Measurements from ENCODE around the gene MAD1L1. TPM values are rescaled to one million over a fixed set of nuclear protein-coding genes. Genes with fewer than 3 reads are reported as not detected.

Gene MAD1L1
- total RNA-seq, 1 donor from 2014 or later, result 57.6 TPM

DNA sequence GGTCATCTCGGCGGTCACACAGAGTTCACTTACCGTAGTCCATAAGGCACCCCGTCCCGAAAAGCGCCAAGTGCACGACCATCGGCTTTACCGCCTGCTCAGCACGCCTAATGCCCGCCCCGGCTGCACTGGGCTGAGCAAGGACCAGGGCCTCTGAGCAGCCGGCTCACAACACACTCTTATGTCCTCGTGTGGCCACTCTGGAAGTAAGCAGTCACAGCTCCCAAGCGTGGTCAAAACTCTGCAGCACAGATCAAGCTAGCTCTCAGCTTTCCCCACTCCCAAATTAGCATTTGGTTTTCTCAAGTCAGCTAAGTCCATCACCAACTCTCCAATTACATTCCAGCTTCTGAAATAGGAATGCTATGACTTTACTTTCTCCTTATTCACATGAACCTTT, 57.7 kb downstream of the MAD1L1 start:
- DNase-seq, result no peak
- Mint-ChIP-seq H3K36me3 (ENCODE audit: unreplicated experiment) (peaks cover 5% of the 10 kb centered on the region), H3K27ac (ENCODE audit: unreplicated experiment) (no peak overlapping the region)

GRCh38 chr7:2173189-2173827, 59.4 kb downstream of the MAD1L1 start:
- TF ChIP-seq, protein P1, sequence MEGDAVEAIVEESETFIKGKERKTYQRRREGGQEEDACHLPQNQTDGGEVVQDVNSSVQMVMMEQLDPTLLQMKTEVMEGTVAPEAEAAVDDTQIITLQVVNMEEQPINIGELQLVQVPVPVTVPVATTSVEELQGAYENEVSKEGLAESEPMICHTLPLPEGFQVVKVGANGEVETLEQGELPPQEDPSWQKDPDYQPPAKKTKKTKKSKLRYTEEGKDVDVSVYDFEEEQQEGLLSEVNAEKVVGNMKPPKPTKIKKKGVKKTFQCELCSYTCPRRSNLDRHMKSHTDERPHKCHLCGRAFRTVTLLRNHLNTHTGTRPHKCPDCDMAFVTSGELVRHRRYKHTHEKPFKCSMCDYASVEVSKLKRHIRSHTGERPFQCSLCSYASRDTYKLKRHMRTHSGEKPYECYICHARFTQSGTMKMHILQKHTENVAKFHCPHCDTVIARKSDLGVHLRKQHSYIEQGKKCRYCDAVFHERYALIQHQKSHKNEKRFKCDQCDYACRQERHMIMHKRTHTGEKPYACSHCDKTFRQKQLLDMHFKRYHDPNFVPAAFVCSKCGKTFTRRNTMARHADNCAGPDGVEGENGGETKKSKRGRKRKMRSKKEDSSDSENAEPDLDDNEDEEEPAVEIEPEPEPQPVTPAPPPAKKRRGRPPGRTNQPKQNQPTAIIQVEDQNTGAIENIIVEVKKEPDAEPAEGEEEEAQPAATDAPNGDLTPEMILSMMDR (IDR thresholded peaks at IDR 0.05; ENCODE audit: partially characterized antibody, unreplicated experiment), result no peak
- peaks cover 12% of the 10 kb centered on the region for H3K27me3 Mint-ChIP-seq (ENCODE audit: unreplicated experiment)
- H3K4me3 Mint-ChIP-seq (ENCODE audit: unreplicated experiment), result no peak overlapping the region
- H3K27ac Mint-ChIP-seq (ENCODE audit: unreplicated experiment), result peak overlapping the region; percentile 13
- peaks cover 5% of the 10 kb centered on the region for H3K36me3 Mint-ChIP-seq (ENCODE audit: unreplicated experiment)
- peaks cover 19% of the 10 kb centered on the region for H3K4me1 Mint-ChIP-seq (ENCODE audit: low read depth, unreplicated experiment)
- peaks cover 12% of the 10 kb centered on the region for H3K9me3 Mint-ChIP-seq (ENCODE audit: unreplicated experiment)
- no peak for DNase-seq

More for the DNA sequence above, 57.7 kb downstream of the MAD1L1 start:
- TF ChIP-seq, protein P1 (IDR thresholded peaks at IDR 0.05; ENCODE audit: partially characterized antibody, unreplicated experiment), result no peak
- no peak overlapping the region for H3K4me3 Mint-ChIP-seq (ENCODE audit: unreplicated experiment)
- H3K4me1 Mint-ChIP-seq (ENCODE audit: low read depth, unreplicated experiment), result peaks cover 17% of the 10 kb centered on the region
- H3K9me3 Mint-ChIP-seq (ENCODE audit: unreplicated experiment), result peaks cover 8% of the 10 kb centered on the region
- peaks cover 9% of the 10 kb centered on the region for H3K27me3 Mint-ChIP-seq (ENCODE audit: unreplicated experiment)

GRCh38 chr7:2172311-2173188, 60.2 kb downstream of the MAD1L1 start:
- Mint-ChIP-seq H3K4me1 (ENCODE audit: low read depth, unreplicated experiment) (peaks cover 19% of the 10 kb centered on the region), H3K36me3 (ENCODE audit: unreplicated experiment) (peaks cover 5% of the 10 kb centered on the region), H3K9me3 (ENCODE audit: unreplicated experiment) (peaks cover 12% of the 10 kb centered on the region), H3K4me3 (ENCODE audit: unreplicated experiment) (no peak overlapping the region), H3K27ac (ENCODE audit: unreplicated experiment) (no peak overlapping the region), H3K27me3 (ENCODE audit: unreplicated experiment) (peaks cover 12% of the 10 kb centered on the region)
- TF ChIP-seq, protein P1 (IDR thresholded peaks at IDR 0.05; ENCODE audit: partially characterized antibody, unreplicated experiment), result no peak
- DNase-seq, result no peak

DNA sequence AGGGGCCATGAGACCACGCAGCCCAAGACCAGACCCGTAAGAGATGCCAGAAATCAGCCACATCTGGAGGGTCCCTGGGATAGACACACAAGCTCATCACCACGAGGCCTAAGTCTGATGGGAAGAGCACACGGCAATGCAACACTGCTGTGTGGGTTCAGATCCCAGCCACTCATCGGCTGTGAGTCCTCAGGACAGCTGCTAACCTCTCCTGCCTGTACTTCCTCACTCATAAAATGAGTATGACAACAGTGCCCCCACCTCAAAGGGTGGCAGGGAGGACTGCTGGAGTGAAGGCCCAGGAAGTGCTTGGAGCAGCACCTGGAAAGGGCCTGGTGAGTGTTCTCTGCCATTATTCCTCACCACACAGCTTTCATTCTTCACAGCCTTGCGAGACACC, 60.9 kb downstream of the MAD1L1 start:
- peaks cover 12% of the 10 kb centered on the region for H3K27me3 Mint-ChIP-seq (ENCODE audit: unreplicated experiment)
- peaks cover 5% of the 10 kb centered on the region for H3K36me3 Mint-ChIP-seq (ENCODE audit: unreplicated experiment)
- H3K27ac Mint-ChIP-seq (ENCODE audit: unreplicated experiment), result no peak overlapping the region
- TF ChIP-seq, protein P1 (IDR thresholded peaks at IDR 0.05; ENCODE audit: partially characterized antibody, unreplicated experiment), result no peak
- no peak for DNase-seq
- no peak overlapping the region for H3K4me3 Mint-ChIP-seq (ENCODE audit: unreplicated experiment)
- H3K4me1 Mint-ChIP-seq (ENCODE audit: low read depth, unreplicated experiment), result peaks cover 19% of the 10 kb centered on the region
- peaks cover 12% of the 10 kb centered on the region for H3K9me3 Mint-ChIP-seq (ENCODE audit: unreplicated experiment)
